ENCODE results near the gene HM13. TPM values are rescaled to one million over a fixed set of nuclear protein-coding genes. Genes with fewer than 3 reads are reported as not detected.

The HM13 gene
- total and polyA plus RNA-seq, 8 donors, result 98.9 to 282 (median 114) TPM

GRCh38 chr20:31547017-31547675, 32.9 kb downstream of the HM13 start:
- ATAC-seq (peak; percentile 77), DNase-seq (peak; percentile 83 to 91 (median 88))
- Histone ChIP-seq H3K27me3 (no peaks in the 10 kb centered on the region), H3K27ac (peak overlapping the region; percentile 84 to 85), H3K36me3 (peaks cover 0 to 93% of the 10 kb centered on the region in 2 donors), H3K4me3 (peak overlapping the region; percentile 32 to 40), H3K4me1 (peaks cover 15 to 42% of the 10 kb centered on the region in 2 donors), H3K9me3 (no peaks in the 10 kb centered on the region)
- intact Hi-C loops (cut with DNase I), result no loop called here
- TF ChIP-seq CTCF (IDR thresholded peaks at IDR 0.05), result no peak

GRCh38 chr20:31547720-31548298, 33.6 kb downstream of the HM13 start:
- DNase-seq (no peak), ATAC-seq (no peak)
- TF ChIP-seq CTCF (IDR thresholded peaks at IDR 0.05), result no peak
- intact Hi-C loops (cut with DNase I), result no loop called here
- Histone ChIP-seq H3K27me3 (no peaks in the 10 kb centered on the region), H3K9me3 (no peaks in the 10 kb centered on the region), H3K36me3 (peaks cover 0 to 93% of the 10 kb centered on the region in 2 donors), H3K27ac (peak overlapping the region; percentile 84 to 85), H3K4me3 (peak overlapping the region; percentile 32 to 40), H3K4me1 (peaks cover 8 to 35% of the 10 kb centered on the region in 2 donors)

- H3K4me3 ChIP-seq, result peak overlapping the region in 1 of 2 donors; percentile 40
- intact Hi-C loops (cut with DNase I), result no loop called here
- H3K27me3 ChIP-seq, result no peaks in the 10 kb centered on the region
- DNase-seq (no peak), ATAC-seq (no peak)
- H3K9me3 ChIP-seq, result no peaks in the 10 kb centered on the region
- H3K27ac ChIP-seq, result no peak overlapping the region
- peaks cover 4 to 23% of the 10 kb centered on the region in 2 donors for H3K4me1 ChIP-seq
- no peak for TF ChIP-seq CTCF (IDR thresholded peaks at IDR 0.05)
- H3K36me3 ChIP-seq, result peaks cover 0 to 95% of the 10 kb centered on the region in 2 donors
Observed at GRCh38 chr20:31548820-31549512, 34.7 kb downstream of the HM13 start.

- Histone ChIP-seq H3K36me3 (peaks cover 0 to 99% of the 10 kb centered on the region in 2 donors), H3K9me3 (no peaks in the 10 kb centered on the region), H3K27me3 (no peaks in the 10 kb centered on the region), H3K4me1 (peaks cover 4 to 19% of the 10 kb centered on the region in 2 donors), H3K27ac (no peak overlapping the region), H3K4me3 (no peak overlapping the region)
- intact Hi-C loops (cut with DNase I), result no loop called here
- no peak for TF ChIP-seq CTCF (IDR thresholded peaks at IDR 0.05)
- ATAC-seq, result no peak
- DNase-seq, result no peak
Observed at GRCh38 chr20:31549513-31549880, 35.3 kb downstream of the HM13 start.

- Histone ChIP-seq H3K27me3 (no peaks in the 10 kb centered on the region), H3K4me1 (peaks cover 4 to 19% of the 10 kb centered on the region in 2 donors), H3K27ac (no peak overlapping the region), H3K9me3 (no peaks in the 10 kb centered on the region), H3K36me3 (peaks cover 0 to 99% of the 10 kb centered on the region in 2 donors), H3K4me3 (no peak overlapping the region)
- intact Hi-C loops (cut with DNase I), result no loop called here
- ATAC-seq, result no peak
- TF ChIP-seq CTCF (IDR thresholded peaks at IDR 0.05), result no peak
- DNase-seq, result no peak
Observed at GRCh38 chr20:31550099-31550498, 35.9 kb downstream of the HM13 start.

Measured in left lung (tissue), 10 donors.